ENCODE measurements around the gene HERC4. TPM values are rescaled to one million over a fixed set of nuclear protein-coding genes. Genes with fewer than 3 reads are reported as not detected.

Gene HERC4
- polyA plus RNA-seq, 1 donor from 2014 or later, result 45.6 TPM

GRCh38 chr10:67975871-67976270 lies 99.2 kb downstream of the HERC4 start:
- Histone ChIP-seq H2AFZ (ENCODE audit: low read depth, low read length) (no peak overlapping the region), H3K27me3 (ENCODE audit: insufficient read depth, low read depth, low read length) (no peaks in the 10 kb centered on the region), H3K9me2 (ENCODE audit: insufficient read depth, low read length) (no peaks in the 10 kb centered on the region), H3K9ac (ENCODE audit: low read length) (no peak overlapping the region), H3F3A (ENCODE audit: insufficient read depth, low read length, poor library complexity, severe bottlenecking) (no peaks in the 10 kb centered on the region), H3K79me2 (replicated peaks; ENCODE audit: insufficient read depth, low read length) (no peaks in the 10 kb centered on the region), H3K4me2 (ENCODE audit: low read length) (no peak overlapping the region), H3K36me3 (ENCODE audit: insufficient read depth, low read length) (peaks cover 5% of the 10 kb centered on the region), H4K20me1 (ENCODE audit: insufficient read depth) (no peaks in the 10 kb centered on the region), H3K9me3 (ENCODE audit: low read length) (no peaks in the 10 kb centered on the region), H3K27ac (ENCODE audit: low read length) (no peak overlapping the region), H3K4me3 (ENCODE audit: low read length) (no peak overlapping the region)
- no peak for TF ChIP-seq TAF1 (IDR thresholded peaks at IDR 0.05; ENCODE audit: low read depth)
- TF ChIP-seq CTCF (IDR thresholded peaks at IDR 0.05; ENCODE audit: poor library complexity, severe bottlenecking), result no peak
- TF ChIP-seq REST (IDR thresholded peaks at IDR 0.05; ENCODE audit: borderline replicate concordance), result no peak
- TF ChIP-seq EP300 (conservative IDR thresholded peaks at IDR 0.05; ENCODE audit: poor library complexity, severe bottlenecking), result no peak
- no peak for TF ChIP-seq POLR2AphosphoS5 (IDR thresholded peaks at IDR 0.05)
- TF ChIP-seq RAD21 (conservative IDR thresholded peaks at IDR 0.05), result no peak
- no peak for TF ChIP-seq MXI1 (conservative IDR thresholded peaks at IDR 0.05; ENCODE audit: poor library complexity, severe bottlenecking)
- TF ChIP-seq EZH2 (IDR thresholded peaks at IDR 0.05; ENCODE audit: borderline replicate concordance, insufficient read depth, low read length, poor library complexity, severe bottlenecking), result no peak
- no peak for TF ChIP-seq SMC3 (conservative IDR thresholded peaks at IDR 0.05; ENCODE audit: poor library complexity)

GRCh38 chr10:67971311-67971710 lies 103.8 kb downstream of the HERC4 start:
- no peak overlapping the region for H3K9ac ChIP-seq (ENCODE audit: low read length)
- H3K9me2 ChIP-seq (ENCODE audit: insufficient read depth, low read length), result no peaks in the 10 kb centered on the region
- no peak overlapping the region for H3K4me2 ChIP-seq (ENCODE audit: low read length)
- H3K79me2 ChIP-seq (replicated peaks; ENCODE audit: insufficient read depth, low read length), result no peaks in the 10 kb centered on the region
- H4K20me1 ChIP-seq (ENCODE audit: insufficient read depth), result no peaks in the 10 kb centered on the region
- no peak overlapping the region for H2AFZ ChIP-seq (ENCODE audit: low read depth, low read length)
- no peak overlapping the region for H3K4me3 ChIP-seq (ENCODE audit: low read length)
- H3K36me3 ChIP-seq (ENCODE audit: insufficient read depth, low read length), result no peaks in the 10 kb centered on the region
- H3K27me3 ChIP-seq (ENCODE audit: insufficient read depth, low read depth, low read length), result no peaks in the 10 kb centered on the region
- H3K27ac ChIP-seq (ENCODE audit: low read length), result no peak overlapping the region
- TF ChIP-seq SMC3 (conservative IDR thresholded peaks at IDR 0.05; ENCODE audit: poor library complexity), result no peak
- TF ChIP-seq EP300 (conservative IDR thresholded peaks at IDR 0.05; ENCODE audit: poor library complexity, severe bottlenecking), result no peak
- TF ChIP-seq CTCF (IDR thresholded peaks at IDR 0.05; ENCODE audit: poor library complexity, severe bottlenecking), result no peak
- no peak for TF ChIP-seq REST (IDR thresholded peaks at IDR 0.05; ENCODE audit: borderline replicate concordance)
- no peak for TF ChIP-seq EZH2 (IDR thresholded peaks at IDR 0.05; ENCODE audit: borderline replicate concordance, insufficient read depth, low read length, poor library complexity, severe bottlenecking)
- no peak for TF ChIP-seq POLR2AphosphoS5 (IDR thresholded peaks at IDR 0.05)
- TF ChIP-seq TAF1 (IDR thresholded peaks at IDR 0.05; ENCODE audit: low read depth), result no peak
- no peak for TF ChIP-seq RAD21 (conservative IDR thresholded peaks at IDR 0.05)
- no peak for TF ChIP-seq MXI1 (conservative IDR thresholded peaks at IDR 0.05; ENCODE audit: poor library complexity, severe bottlenecking)
- no peaks in the 10 kb centered on the region for H3K9me3 ChIP-seq (ENCODE audit: low read length)
- no peaks in the 10 kb centered on the region for H3F3A ChIP-seq (ENCODE audit: insufficient read depth, low read length, poor library complexity, severe bottlenecking)
